MCF 10A (cell line): ENCODE data around the gene APOC3. TPM values are rescaled to one million over a fixed set of nuclear protein-coding genes. Genes with fewer than 3 reads are reported as not detected.

Source experiments
- BruUV-seq: library from RNA; stranded (reverse); fragments of 400-500 nt; replicated peaks from 2 replicates; lab custom pipeline; 2021; lab: Mats Ljungman, UMichigan
- CTCF ChIA-PET: fragments of 300-600 bp; sonication (Branson Sonifier 250); formaldehyde crosslinking; extraction: SDS; loops from one replicate; lab custom pipeline; 2021; ENCODE audit warnings: antibody characterized with exemption, inconsistent platforms; lab: Yijun Ruan, JAX
- POLR2A ChIA-PET: fragments of 300-600, 350-650 bp; sonication (Branson Sonifier 250); formaldehyde crosslinking; extraction: SDS; loops from one replicate; lab custom pipeline; 2020; ENCODE audit warnings: antibody characterized with exemption, inconsistent platforms; lab: Yijun Ruan, JAX
- DNase-seq: peaks from one replicate; pipeline ENCODE4 v3.0.0-alpha.2; 2018; ENCODE audit not compliant: unreplicated experiment
- H3K27ac Mint-ChIP-seq: one replicate; pipeline ENCODE4 v1.8.0; 2022; ENCODE audit warnings: mild to moderate bottlenecking, low read depth, mixed read lengths; ENCODE audit not compliant: unreplicated experiment
- H3K27me3 Mint-ChIP-seq: one replicate; pipeline ENCODE4 v1.8.0; 2022; ENCODE audit warnings: mixed read lengths; ENCODE audit not compliant: insufficient read depth, unreplicated experiment
- H3K36me3 Mint-ChIP-seq: one replicate; pipeline ENCODE4 v1.8.0; 2022; ENCODE audit warnings: mild to moderate bottlenecking, moderate library complexity, mixed read lengths; ENCODE audit not compliant: insufficient read depth, unreplicated experiment
- H3K4me1 Mint-ChIP-seq: one replicate; pipeline ENCODE4 v1.8.0; 2022; ENCODE audit warnings: mixed read lengths; ENCODE audit not compliant: insufficient read depth, unreplicated experiment
- H3K4me3 Mint-ChIP-seq: one replicate; pipeline ENCODE4 v1.8.0; 2022; ENCODE audit warnings: mild to moderate bottlenecking, moderate library complexity, mixed read lengths; ENCODE audit not compliant: unreplicated experiment
- H3K9me3 Mint-ChIP-seq: one replicate; pipeline ENCODE4 v1.8.0; 2022; ENCODE audit warnings: mixed read lengths; ENCODE audit not compliant: unreplicated experiment
- intact Hi-C: fragments of 100-400 bp; cut with micrococcal nuclease; formaldehyde crosslinking; loops from 2 replicates; pipeline ENCODE4 v1.14.1; 2022
- total RNA-seq: library from RNA; stranded (reverse); gene quantifications from 2 replicates; pipeline ENCODE4 v1.2.3, GENCODE V29; 2022
- TF ChIP-seq, protein P1 (sequence below): fragments of 200-600 bp; IDR thresholded peaks from one replicate; pipeline ENCODE4 v1.8.0; 2022; ENCODE audit warnings: antibody characterized with exemption, mild to moderate bottlenecking; ENCODE audit not compliant: unreplicated experiment

Gene APOC3
- total RNA-seq, 1 experiment from 2014 or later = not detected

GRCh38 chr11:116835042-116835772 is 5.5 kb downstream of the APOC3 start:
- ChIA-PET CTCF (interaction anchor here (0.6 to 7.0 kb wide), 33 partner anchors 11 to 1510 kb away, joined by 3 to 124 read pairs (median 5); partner anchors contain the start of genes APOA5, BUD13 and ZPR1), POLR2A (interaction anchor here (0.5 to 1.6 kb wide), 9 partner anchors 22 to 1505 kb away, joined by 3 to 13 read pairs (median 3); partner anchors contain the start of genes BUD13 and ZPR1)
- TF ChIP-seq, protein P1, sequence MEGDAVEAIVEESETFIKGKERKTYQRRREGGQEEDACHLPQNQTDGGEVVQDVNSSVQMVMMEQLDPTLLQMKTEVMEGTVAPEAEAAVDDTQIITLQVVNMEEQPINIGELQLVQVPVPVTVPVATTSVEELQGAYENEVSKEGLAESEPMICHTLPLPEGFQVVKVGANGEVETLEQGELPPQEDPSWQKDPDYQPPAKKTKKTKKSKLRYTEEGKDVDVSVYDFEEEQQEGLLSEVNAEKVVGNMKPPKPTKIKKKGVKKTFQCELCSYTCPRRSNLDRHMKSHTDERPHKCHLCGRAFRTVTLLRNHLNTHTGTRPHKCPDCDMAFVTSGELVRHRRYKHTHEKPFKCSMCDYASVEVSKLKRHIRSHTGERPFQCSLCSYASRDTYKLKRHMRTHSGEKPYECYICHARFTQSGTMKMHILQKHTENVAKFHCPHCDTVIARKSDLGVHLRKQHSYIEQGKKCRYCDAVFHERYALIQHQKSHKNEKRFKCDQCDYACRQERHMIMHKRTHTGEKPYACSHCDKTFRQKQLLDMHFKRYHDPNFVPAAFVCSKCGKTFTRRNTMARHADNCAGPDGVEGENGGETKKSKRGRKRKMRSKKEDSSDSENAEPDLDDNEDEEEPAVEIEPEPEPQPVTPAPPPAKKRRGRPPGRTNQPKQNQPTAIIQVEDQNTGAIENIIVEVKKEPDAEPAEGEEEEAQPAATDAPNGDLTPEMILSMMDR = no peak
- Mint-ChIP-seq H3K27ac (no peak overlapping the region), H3K27me3 (no peaks in the 10 kb centered on the region), H3K9me3 (no peaks in the 10 kb centered on the region), H3K4me3 (no peak overlapping the region), H3K36me3 (peaks cover 5% of the 10 kb centered on the region), H3K4me1 (no peaks in the 10 kb centered on the region)
- BruUV-seq = no TSS peak
- intact Hi-C loops = no loop called here
- no peak for DNase-seq

- Mint-ChIP-seq H3K36me3 (peaks cover 5% of the 10 kb centered on the region), H3K27ac (no peak overlapping the region), H3K4me3 (peak overlapping the region; percentile 43), H3K9me3 (no peaks in the 10 kb centered on the region), H3K4me1 (no peaks in the 10 kb centered on the region), H3K27me3 (no peaks in the 10 kb centered on the region)
- TF ChIP-seq, protein P1 = peak; percentile 67
- no TSS peak for BruUV-seq
- ChIA-PET POLR2A (interaction anchor here (0.5 to 1.6 kb wide), 10 partner anchors 16 to 1504 kb away, joined by 3 to 13 read pairs (median 4); partner anchors contain the start of genes BUD13 and ZPR1), CTCF (interaction anchor here (0.6 to 7.0 kb wide), 44 partner anchors 10 to 1511 kb away, joined by 3 to 124 read pairs (median 4); partner anchors contain the start of genes APOA5, BUD13, PCSK7 and ZPR1)
- peak; percentile 95 for DNase-seq
- intact Hi-C loops = loop anchor here (1.0 to 2.0 kb wide), 3 partner anchors 45 to 270 kb away; partner anchors contain the start of gene APOA5
Observed at GRCh38 chr11:116835791-116836631, 6.3 kb downstream of the APOC3 start.

DNA sequence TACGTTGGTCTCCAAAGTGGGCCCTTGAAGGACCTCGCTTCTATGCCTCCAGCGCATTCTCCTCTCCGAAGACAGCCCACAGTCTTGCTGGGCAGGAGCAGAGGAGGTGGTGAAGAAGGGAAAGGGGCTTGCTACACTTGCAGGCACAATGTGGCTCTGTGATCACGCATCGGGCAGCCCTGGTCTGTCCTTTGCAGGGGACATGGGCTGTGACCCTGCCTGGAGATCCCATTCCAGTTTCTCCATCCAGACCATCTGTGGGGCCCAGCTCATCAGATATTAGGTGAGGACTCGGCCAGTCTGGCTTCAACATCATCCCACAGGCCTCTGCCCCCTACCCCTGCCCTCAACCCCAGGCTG is 6.9 kb downstream of the APOC3 start:
- BruUV-seq = no TSS peak
- ChIA-PET CTCF (interaction anchor here (0.6 to 7.0 kb wide), 31 partner anchors 11 to 517 kb away, joined by 3 to 124 read pairs (median 4); partner anchors contain the start of genes APOA5 and ZPR1), POLR2A (interaction anchor here (0.6 to 1.6 kb wide), 5 partner anchors 16 to 65 kb away, joined by 4 to 13 read pairs (median 6); partner anchors contain the start of genes BUD13 and ZPR1)
- no peaks in the 10 kb centered on the region for H3K27me3 Mint-ChIP-seq
- no peaks in the 10 kb centered on the region for H3K4me1 Mint-ChIP-seq
- H3K36me3 Mint-ChIP-seq = peaks cover 5% of the 10 kb centered on the region
- H3K9me3 Mint-ChIP-seq = no peaks in the 10 kb centered on the region
- TF ChIP-seq, protein P1 = no peak
- DNase-seq = no peak
- intact Hi-C loops = loop anchor here (1.0 to 2.0 kb wide), 3 partner anchors 45 to 270 kb away; partner anchors contain the start of gene APOA5
- no peak overlapping the region for H3K27ac Mint-ChIP-seq
- H3K4me3 Mint-ChIP-seq = no peak overlapping the region
